Spinal cord (tissue), 10 donors: ENCODE data around the gene SEC31B. TPM values are rescaled to one million over a fixed set of nuclear protein-coding genes. Genes with fewer than 3 reads are reported as not detected.
A peak's percentile ranks its signal among the peaks of the same experiment; 100 is the strongest.

Experiments used
- DNase-seq, 6 donors: peaks; one replicate each; pipeline versions ENCODE4 v3.0.0 to v3.0.0-alpha.2; 2013 to 2015; ENCODE audit warnings: low spot score in 6 of 6, low read depth in 4 of 6
- H3K27ac ChIP-seq: one replicate; pipeline ENCODE4 v1.5.1; 2013; ENCODE audit warnings: low read depth, low read length, control low read depth
- H3K27me3 ChIP-seq: one replicate; pipeline ENCODE4 v1.6.1; 2013; ENCODE audit warnings: low read length; ENCODE audit not compliant: control insufficient read depth, insufficient read depth
- H3K36me3 ChIP-seq: one replicate; pipeline ENCODE4 v1.6.1; 2013; ENCODE audit warnings: low read length; ENCODE audit not compliant: control insufficient read depth, insufficient read depth
- H3K4me1 ChIP-seq: one replicate; pipeline ENCODE4 v1.6.1; 2013; ENCODE audit warnings: low read length; ENCODE audit not compliant: control insufficient read depth, insufficient read depth
- H3K4me3 ChIP-seq: one replicate; pipeline ENCODE4 v1.5.1; 2013; ENCODE audit warnings: low read depth, low read length, control low read depth
- H3K9me3 ChIP-seq: one replicate; pipeline ENCODE4 v1.6.1; 2013; ENCODE audit warnings: low read length; ENCODE audit not compliant: control insufficient read depth, insufficient read depth
- WGBS: methylation state at CpG from one replicate; pipeline ENCODE4 v1.1.5; 2013; ENCODE audit warnings: missing lambda C conversion rate; ENCODE audit not compliant: insufficient coverage; 5-methylcytosine and 5-hydroxymethylcytosine counted together
- polyA plus RNA-seq, 2 donors: library from polyadenylated mRNA; unstranded; fragments of 120-200 nt; gene quantifications; one replicate each; pipeline ENCODE4 v1.2.1, GENCODE V29; 2013; ENCODE audit not compliant: insufficient read length in 2 of 2
- total RNA-seq, 2 donors: library from RNA; depleted of rRNA in 1 of 2; stranded (reverse); fragments of 120-200 nt in 1 of 2; fragments of >200 nt in 1 of 2; gene quantifications; one replicate each; pipeline versions ENCODE4 v1.2.3 to v1.2.4, GENCODE V29; 2013 to 2014
- donor health status: healthy.

Gene SEC31B
- total and polyA plus RNA-seq, 4 donors: 6.4 to 38.4 (median 17.2) TPM

DNA sequence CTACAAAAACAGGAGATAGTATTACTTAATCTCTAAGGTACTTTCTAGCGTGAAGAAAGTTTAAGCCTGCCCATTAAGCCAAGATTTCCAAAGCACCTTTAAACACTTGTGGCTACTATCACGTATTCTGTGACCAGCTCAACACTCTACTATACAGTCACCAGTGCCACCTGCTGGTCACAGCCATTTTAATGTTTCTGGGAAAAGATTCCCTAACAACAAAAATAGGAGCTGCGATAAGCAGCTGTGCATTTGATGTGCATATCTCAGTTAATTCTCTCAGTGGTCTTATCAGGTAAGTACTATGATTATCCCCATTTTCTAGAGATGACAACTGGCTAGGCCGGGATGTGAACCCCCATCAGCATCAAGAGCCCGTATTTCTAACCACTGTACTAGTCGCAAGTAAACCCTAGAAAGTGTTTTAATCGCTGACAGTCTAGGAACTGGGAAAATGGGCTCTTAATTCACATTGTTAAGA lies 860 bp downstream of the SEC31B start:
- no peaks in the 10 kb centered on the region for H3K27me3 ChIP-seq
- H3K9me3 ChIP-seq: no peaks in the 10 kb centered on the region
- peak overlapping the region; percentile 49 for H3K4me3 ChIP-seq
- H3K27ac ChIP-seq: peak overlapping the region; percentile 55
- WGBS: 13% methylated on average over 2 of the region's 7 CpGs
- peaks cover 13% of the 10 kb centered on the region for H3K36me3 ChIP-seq
- peak in 5 of 6 donors; percentile 54 to 95 (median 80) for DNase-seq
- peaks cover 9% of the 10 kb centered on the region for H3K4me1 ChIP-seq

DNA sequence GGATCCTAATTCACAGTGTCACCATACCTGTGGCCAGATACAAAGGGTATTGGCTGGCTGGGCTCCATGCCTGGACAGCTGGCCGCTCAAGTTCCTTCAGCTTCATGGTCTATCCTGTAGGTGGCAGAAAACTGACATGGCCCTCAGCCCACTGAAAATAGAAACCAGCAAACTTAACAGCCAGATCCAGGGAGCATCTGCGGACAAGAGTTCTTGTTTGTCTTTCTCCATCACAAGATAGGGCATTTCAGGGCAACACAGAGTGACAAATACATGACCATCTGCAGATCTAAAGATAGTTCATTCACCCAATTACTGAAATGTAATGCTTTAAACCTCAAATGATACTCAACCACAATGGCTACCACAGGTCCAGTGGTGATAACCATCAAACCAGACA lies 2.8 kb downstream of the SEC31B start:
- peaks cover 9% of the 10 kb centered on the region for H3K4me1 ChIP-seq
- 86% methylated on average over 2 of the region's 2 CpGs for WGBS
- H3K9me3 ChIP-seq: no peaks in the 10 kb centered on the region
- H3K27ac ChIP-seq: no peak overlapping the region
- H3K4me3 ChIP-seq: no peak overlapping the region
- H3K27me3 ChIP-seq: no peaks in the 10 kb centered on the region
- peak in 1 of 6 donors; percentile 5 for DNase-seq
- H3K36me3 ChIP-seq: peaks cover 6% of the 10 kb centered on the region

DNA sequence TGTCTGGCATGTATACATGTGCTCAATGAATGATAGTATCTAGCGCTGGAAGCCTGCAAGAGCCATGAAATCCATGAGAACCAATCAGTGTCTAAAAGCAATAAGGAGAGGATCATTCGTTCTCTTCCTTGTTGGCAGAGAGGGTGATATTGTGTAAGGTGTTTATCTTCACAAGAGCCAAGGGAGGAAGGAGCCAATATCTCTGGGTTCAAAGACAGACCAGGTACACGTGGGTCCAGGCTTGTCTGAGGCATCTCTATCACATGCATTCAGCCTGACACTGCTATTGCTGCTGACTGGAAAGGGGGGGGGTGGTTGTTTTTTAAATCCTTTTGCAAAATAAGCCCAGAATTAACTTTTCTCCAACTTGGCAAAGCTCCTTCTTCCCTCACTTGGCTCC lies 4.0 kb downstream of the SEC31B start:
- no peak overlapping the region for H3K27ac ChIP-seq
- H3K36me3 ChIP-seq: peaks cover 6% of the 10 kb centered on the region
- no peaks in the 10 kb centered on the region for H3K9me3 ChIP-seq
- H3K27me3 ChIP-seq: no peaks in the 10 kb centered on the region
- H3K4me3 ChIP-seq: no peak overlapping the region
- peaks cover 9% of the 10 kb centered on the region for H3K4me1 ChIP-seq
- 94% methylated on average over 3 of the region's 3 CpGs for WGBS
- no peak for DNase-seq

- H3K36me3 ChIP-seq: peaks cover 12% of the 10 kb centered on the region
- H3K4me1 ChIP-seq: no peaks in the 10 kb centered on the region
- WGBS: 87% methylated on average over 6 of the region's 7 CpGs
- no peak overlapping the region for H3K27ac ChIP-seq
- no peak overlapping the region for H3K4me3 ChIP-seq
- DNase-seq: no peak
- no peaks in the 10 kb centered on the region for H3K9me3 ChIP-seq
- H3K27me3 ChIP-seq: no peaks in the 10 kb centered on the region
Observed at GRCh38 chr10:100510533-100511308, 8.9 kb downstream of the SEC31B start.

DNA sequence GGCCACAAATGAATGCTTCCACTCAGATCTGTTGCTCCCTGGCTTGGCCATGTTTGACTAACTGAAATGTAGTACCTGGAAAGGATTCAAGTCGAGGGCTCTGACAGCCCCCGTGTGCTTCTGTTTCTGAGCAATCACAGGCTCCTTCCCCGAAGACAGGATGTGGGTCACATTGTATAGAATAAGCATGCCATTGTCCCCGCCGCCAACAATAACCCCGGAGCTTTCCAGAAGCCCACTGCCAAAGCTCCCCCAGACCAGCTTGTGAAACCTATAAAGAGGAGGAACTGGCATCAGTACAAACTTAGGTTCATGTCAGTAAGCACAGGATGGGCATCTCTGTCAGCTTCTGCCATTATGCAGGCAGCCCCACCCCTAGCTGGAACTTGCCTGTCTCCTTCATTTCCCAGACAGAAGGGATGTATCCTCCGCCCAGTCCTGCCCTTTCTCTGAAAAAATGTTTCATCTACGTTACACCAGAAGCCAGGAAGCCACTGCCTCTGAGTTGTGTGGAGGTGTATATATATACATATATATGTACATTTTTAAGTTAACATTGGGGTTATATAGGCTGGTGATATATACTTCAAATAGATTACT lies 10.3 kb downstream of the SEC31B start:
- peaks cover 14% of the 10 kb centered on the region for H3K36me3 ChIP-seq

DNA sequence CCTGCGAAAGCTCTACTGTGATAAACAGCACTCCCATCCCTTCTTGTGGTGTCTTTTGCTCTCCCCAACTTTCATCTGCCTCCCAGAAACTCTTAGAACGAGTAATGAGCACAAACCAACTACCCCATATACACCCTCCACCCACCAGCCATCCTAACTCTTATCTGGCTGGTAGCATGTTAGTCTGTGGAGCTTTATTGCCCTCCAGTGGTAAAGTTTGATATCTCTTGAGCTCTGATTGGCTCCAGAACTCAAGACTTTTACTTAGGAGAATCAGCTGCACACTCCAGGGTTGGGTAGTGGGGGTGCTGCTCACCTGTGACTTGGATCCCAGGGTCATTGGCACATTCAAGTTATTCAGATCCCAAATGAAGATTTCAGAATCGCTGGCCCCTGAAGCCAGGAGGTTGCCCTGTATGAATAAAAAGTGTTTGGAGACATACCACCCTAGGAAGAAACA lies 10.9 kb downstream of the SEC31B start:
- DNase-seq: peak in 4 of 6 donors; percentile 11 to 85 (median 43)
- Histone ChIP-seq H3K36me3 (peaks cover 14% of the 10 kb centered on the region), H3K27me3 (no peaks in the 10 kb centered on the region), H3K27ac (no peak overlapping the region), H3K9me3 (no peaks in the 10 kb centered on the region), H3K4me3 (no peak overlapping the region), H3K4me1 (no peaks in the 10 kb centered on the region)
- WGBS: 93% methylated on average over 1 of the region's 3 CpGs

More for the DNA sequence above, 10.3 kb downstream of the SEC31B start:
- Histone ChIP-seq H3K27ac (no peak overlapping the region), H3K4me3 (no peak overlapping the region), H3K27me3 (no peaks in the 10 kb centered on the region), H3K4me1 (no peaks in the 10 kb centered on the region), H3K9me3 (no peaks in the 10 kb centered on the region)
- 73% methylated on average over 6 of the region's 8 CpGs for WGBS
- no peak for DNase-seq

- Histone ChIP-seq H3K36me3 (peaks cover 14% of the 10 kb centered on the region), H3K4me3 (no peak overlapping the region), H3K4me1 (no peaks in the 10 kb centered on the region), H3K27ac (no peak overlapping the region), H3K9me3 (no peaks in the 10 kb centered on the region), H3K27me3 (no peaks in the 10 kb centered on the region)
- no peak for DNase-seq
- no CpG with 5 or more reads among the region's 1 CpG for WGBS
Observed at GRCh38 chr10:100508266-100508665, 11.4 kb downstream of the SEC31B start.

DNA sequence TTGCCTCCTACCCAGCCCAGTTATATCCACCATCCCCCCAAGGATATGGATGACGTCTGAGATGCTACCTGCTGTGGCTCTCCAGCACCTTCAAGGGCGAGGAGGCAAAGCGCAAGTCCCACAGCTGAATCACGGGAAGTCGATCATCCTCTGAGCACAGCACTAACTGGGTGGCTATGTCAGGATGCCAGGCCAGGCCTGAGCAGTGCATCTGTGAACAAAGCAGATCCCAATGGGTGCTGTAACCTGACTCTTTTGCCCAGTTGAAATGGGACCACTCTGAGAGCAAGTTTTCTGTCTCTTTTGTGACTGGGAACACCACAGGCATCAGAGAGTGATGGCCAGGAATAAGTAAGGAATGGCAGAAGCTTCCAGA lies 12.3 kb downstream of the SEC31B start:
- H3K27ac ChIP-seq: no peak overlapping the region
- H3K4me1 ChIP-seq: no peaks in the 10 kb centered on the region
- H3K9me3 ChIP-seq: no peaks in the 10 kb centered on the region
- DNase-seq: no peak
- 90% methylated on average over 5 of the region's 5 CpGs for WGBS
- H3K27me3 ChIP-seq: no peaks in the 10 kb centered on the region
- no peak overlapping the region for H3K4me3 ChIP-seq
- H3K36me3 ChIP-seq: peaks cover 16% of the 10 kb centered on the region

DNA sequence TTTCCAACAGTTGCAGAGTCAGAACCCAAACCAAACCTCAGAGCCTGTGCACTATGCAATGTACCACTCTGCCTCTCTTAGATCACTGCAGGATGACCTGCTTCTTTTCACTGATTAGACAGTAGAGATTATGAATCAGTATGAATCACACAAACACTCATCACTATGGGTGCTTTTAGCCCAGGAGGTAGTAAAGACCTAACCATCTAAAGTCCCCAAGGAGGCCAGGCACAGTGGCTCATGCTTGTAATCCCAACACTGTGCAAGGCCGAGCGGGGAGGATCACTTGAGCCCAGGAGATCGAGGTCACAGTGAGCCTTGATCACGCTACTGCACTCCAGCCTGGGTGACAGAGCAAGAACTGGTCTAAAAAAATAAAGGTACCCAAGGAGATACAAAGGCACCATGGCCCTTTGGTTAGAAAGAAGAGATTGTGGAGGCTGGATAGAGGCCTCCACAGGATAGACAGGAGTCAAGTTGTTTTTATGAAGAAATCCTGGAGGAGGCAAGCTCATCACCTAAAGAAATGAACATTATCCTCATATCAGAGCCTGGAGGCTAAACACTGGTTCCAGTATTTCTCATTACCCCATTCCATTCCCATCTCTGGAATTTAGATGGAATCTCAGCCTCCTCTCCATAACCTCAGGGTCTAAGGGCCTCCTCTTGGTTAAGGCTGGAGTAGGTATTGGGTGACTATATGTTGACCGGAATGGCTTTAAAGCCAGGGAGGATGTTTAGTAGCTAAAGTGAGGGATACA lies 12.9 kb downstream of the SEC31B start:
- Histone ChIP-seq H3K4me3 (no peak overlapping the region), H3K27me3 (no peaks in the 10 kb centered on the region), H3K27ac (no peak overlapping the region), H3K36me3 (peaks cover 21% of the 10 kb centered on the region), H3K4me1 (no peaks in the 10 kb centered on the region), H3K9me3 (no peaks in the 10 kb centered on the region)
- 100% methylated on average over 4 of the region's 5 CpGs for WGBS
- no peak for DNase-seq
